HG03135 (cell line): ENCODE results near the gene TLE1.
"Not testable (repeated sequence)": the region's sequence is repeated elsewhere in the genome, so short reads cannot be mapped to it uniquely, and the experiment has no call there.

Experiments
- ATAC-seq: cut with Tn5 transposase; IDR thresholded peaks from one replicate; pipeline ENCODE4 v1.9.1; 2021; ENCODE audit warnings: mild to moderate bottlenecking, moderate library complexity; ENCODE audit not compliant: unreplicated experiment

The TLE1 gene

GRCh38 chr9:81653240-81653639 is 36.1 kb downstream of the TLE1 start:
- ATAC-seq, result no peak

GRCh38 chr9:81652058-81652687 is 37.2 kb downstream of the TLE1 start:
- ATAC-seq, result no peak

- no peak for ATAC-seq
Observed at GRCh38 chr9:81650586-81651515, 38.5 kb downstream of the TLE1 start.

- no peak for ATAC-seq
Observed at GRCh38 chr9:81649475-81650240, 39.7 kb downstream of the TLE1 start.

- ATAC-seq, result no peak
Observed at GRCh38 chr9:81648891-81649290, 40.5 kb downstream of the TLE1 start.

GRCh38 chr9:81646337-81646736 is 43.0 kb downstream of the TLE1 start:
- ATAC-seq, result no peak

- ATAC-seq, result not testable (repeated sequence)
Observed at GRCh38 chr9:81644513-81644912, 44.8 kb downstream of the TLE1 start.

GRCh38 chr9:81637276-81637675 is 52.1 kb downstream of the TLE1 start:
- no peak for ATAC-seq

- no peak for ATAC-seq
Observed at GRCh38 chr9:81636255-81636599, 53.1 kb downstream of the TLE1 start.

GRCh38 chr9:81635521-81636254 is 53.7 kb downstream of the TLE1 start:
- no peak for ATAC-seq

- ATAC-seq, result no peak
Observed at GRCh38 chr9:81634915-81635516, 54.3 kb downstream of the TLE1 start.

- no peak for ATAC-seq
Observed at GRCh38 chr9:81633952-81634854, 55.1 kb downstream of the TLE1 start.

GRCh38 chr9:81632599-81632998 is 56.7 kb downstream of the TLE1 start:
- no peak for ATAC-seq

GRCh38 chr9:81631218-81631745 is 58.1 kb downstream of the TLE1 start:
- no peak for ATAC-seq

- ATAC-seq, result no peak
Observed at GRCh38 chr9:81629440-81629839, 59.9 kb downstream of the TLE1 start.

GRCh38 chr9:81628897-81629296 is 60.5 kb downstream of the TLE1 start:
- no peak for ATAC-seq

GRCh38 chr9:81627481-81627880 is 61.9 kb downstream of the TLE1 start:
- no peak for ATAC-seq

- no peak for ATAC-seq
Observed at GRCh38 chr9:81626511-81626910, 62.8 kb downstream of the TLE1 start.

- ATAC-seq, result no peak
Observed at GRCh38 chr9:81625969-81626368, 63.4 kb downstream of the TLE1 start.
